PC-9 (cell line): ENCODE results near the gene COQ8A.

Experiments used
- CTCF ChIP-seq: fragments of 200-600 bp; sonication (generic); conservative IDR thresholded peaks from 2 replicates; pipeline ENCODE4 v1.6.1; 2017; ENCODE audit warnings: mixed run types, antibody characterized with exemption, mild to moderate bottlenecking, moderate library complexity
- EZH2 ChIP-seq: fragments of 200-600 bp; sonication (generic); IDR thresholded peaks from 2 replicates; pipeline ENCODE4 v1.8.0; 2017; ENCODE audit warnings: antibody characterized with exemption, low read depth

GRCh38 chr1:226948996-226949395, 8.9 kb downstream of the COQ8A start:
- TF ChIP-seq CTCF = no peak
- no peak for TF ChIP-seq EZH2
